GM15510 (cell line): ENCODE measurements around the gene SLAIN2.

Experiments used
- POLR2A ChIP-seq: IDR thresholded peaks from 3 replicates; pipeline ENCODE4 v1.6.1; 2011; ENCODE audit warnings: borderline replicate concordance; ENCODE audit not compliant: insufficient read length; ENCODE audit errors: extremely low read depth

Gene SLAIN2

GRCh38 chr4:48346594-48346993 is 5.3 kb downstream of the SLAIN2 start:
- TF ChIP-seq POLR2A = no peak

- no peak for TF ChIP-seq POLR2A
Observed at GRCh38 chr4:48347282-48347921, 6.1 kb downstream of the SLAIN2 start.

- TF ChIP-seq POLR2A = no peak
Observed at GRCh38 chr4:48350871-48351270, 9.5 kb downstream of the SLAIN2 start.

- no peak for TF ChIP-seq POLR2A
Observed at GRCh38 chr4:48352793-48353192, 11.5 kb downstream of the SLAIN2 start.

GRCh38 chr4:48356355-48356754 is 15.0 kb downstream of the SLAIN2 start:
- no peak for TF ChIP-seq POLR2A

- TF ChIP-seq POLR2A = no peak
Observed at GRCh38 chr4:48360285-48361011, 19.1 kb downstream of the SLAIN2 start.

- TF ChIP-seq POLR2A = no peak
Observed at GRCh38 chr4:48361012-48361400, 19.7 kb downstream of the SLAIN2 start.

- no peak for TF ChIP-seq POLR2A
Observed at GRCh38 chr4:48366611-48367010, 25.3 kb downstream of the SLAIN2 start.

GRCh38 chr4:48367016-48367415 is 25.7 kb downstream of the SLAIN2 start:
- no peak for TF ChIP-seq POLR2A

- no peak for TF ChIP-seq POLR2A
Observed at GRCh38 chr4:48368389-48368788, 27.1 kb downstream of the SLAIN2 start.

- no peak for TF ChIP-seq POLR2A
Observed at GRCh38 chr4:48369248-48369647, 27.9 kb downstream of the SLAIN2 start.

- TF ChIP-seq POLR2A = no peak
Observed at GRCh38 chr4:48369771-48370170, 28.4 kb downstream of the SLAIN2 start.

- no peak for TF ChIP-seq POLR2A
Observed at GRCh38 chr4:48370260-48371134, 29.2 kb downstream of the SLAIN2 start.

GRCh38 chr4:48372272-48372671 is 30.9 kb downstream of the SLAIN2 start:
- TF ChIP-seq POLR2A = no peak

- no peak for TF ChIP-seq POLR2A
Observed at GRCh38 chr4:48375651-48376304, 34.4 kb downstream of the SLAIN2 start.
